Stomach (tissue), 4 donors: ENCODE data around the gene HNF1B.

ENCODE experiments used
- CTCF ChIP-seq, 7 experiments: fragments of 450-650 bp in 4 of 7; fragments of 200-600 bp in 3 of 7; sonication (generic) in 3 of 7; IDR thresholded peaks; one replicate each; pipeline ENCODE4 v1.5.1; 2016 to 2019; ENCODE audit warnings: antibody characterized with exemption in 7 of 7, control low read depth in 2 of 7, mild to moderate bottlenecking in 1 of 7
- EP300 ChIP-seq: sonication (generic); formaldehyde crosslinking; IDR thresholded peaks from one replicate; pipeline ENCODE4 v1.6.1; 2017; ENCODE audit warnings: antibody characterized with exemption
- POLR2AphosphoS5 ChIP-seq, 3 donors: sonication (generic); formaldehyde crosslinking; IDR thresholded peaks; one replicate each; pipeline ENCODE4 v1.6.1; 2016; ENCODE audit warnings: antibody characterized with exemption in 3 of 3

GRCh38 chr17:37774504-37774903 is 29.6 kb upstream of the HNF1B start:
- no peak for TF ChIP-seq EP300
- TF ChIP-seq CTCF (IDR thresholded peaks at IDR 0.05) = no peak
- no peak for TF ChIP-seq POLR2AphosphoS5 (IDR thresholded peaks at IDR 0.05)
